ENCODE measurements around the gene PRKACG. TPM values are rescaled to one million over a fixed set of nuclear protein-coding genes. Genes with fewer than 3 reads are reported as not detected.
"Not testable (repeated sequence)": the region's sequence is repeated elsewhere in the genome, so short reads cannot be mapped to it uniquely, and the experiment has no call there.

Gene PRKACG
- total and polyA plus RNA-seq, 8 donors, result not detected

DNA sequence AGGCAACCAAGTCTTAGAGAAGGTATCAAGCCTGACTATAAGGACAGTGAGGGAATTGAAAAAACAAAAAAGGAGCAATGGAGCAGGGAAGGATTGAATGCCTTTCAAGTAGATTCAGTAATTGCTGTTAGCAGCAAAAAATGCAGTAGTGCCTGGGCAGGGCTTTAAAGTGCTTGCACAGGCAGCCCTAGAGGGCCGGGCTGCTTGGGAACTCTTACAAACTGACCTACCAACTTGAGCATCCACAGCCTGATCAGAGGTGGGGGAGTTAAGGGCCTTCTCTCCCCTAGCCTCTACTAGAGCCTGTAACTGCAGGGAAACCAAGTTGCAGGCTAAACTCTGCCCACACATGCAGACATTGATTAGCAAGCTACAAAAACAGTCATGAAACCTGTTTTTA, 41.1 kb upstream of the PRKACG start:
- Histone ChIP-seq H3K27me3 (no peaks in the 10 kb centered on the region), H3K4me1 (no peaks in the 10 kb centered on the region), H3K27ac (no peak overlapping the region), H3K9me3 (no peaks in the 10 kb centered on the region), H3K4me3 (no peak overlapping the region), H3K36me3 (peaks cover 0 to 4% (median 0%) of the 10 kb centered on the region in 3 donors)
- WGBS, 2 donors, result 60 to 74% methylated on average over 1 of the region's 1 CpG
- ATAC-seq (no peak), FAIRE-seq (no peak), DNase-seq (no peak)
- TF ChIP-seq, protein P1, sequence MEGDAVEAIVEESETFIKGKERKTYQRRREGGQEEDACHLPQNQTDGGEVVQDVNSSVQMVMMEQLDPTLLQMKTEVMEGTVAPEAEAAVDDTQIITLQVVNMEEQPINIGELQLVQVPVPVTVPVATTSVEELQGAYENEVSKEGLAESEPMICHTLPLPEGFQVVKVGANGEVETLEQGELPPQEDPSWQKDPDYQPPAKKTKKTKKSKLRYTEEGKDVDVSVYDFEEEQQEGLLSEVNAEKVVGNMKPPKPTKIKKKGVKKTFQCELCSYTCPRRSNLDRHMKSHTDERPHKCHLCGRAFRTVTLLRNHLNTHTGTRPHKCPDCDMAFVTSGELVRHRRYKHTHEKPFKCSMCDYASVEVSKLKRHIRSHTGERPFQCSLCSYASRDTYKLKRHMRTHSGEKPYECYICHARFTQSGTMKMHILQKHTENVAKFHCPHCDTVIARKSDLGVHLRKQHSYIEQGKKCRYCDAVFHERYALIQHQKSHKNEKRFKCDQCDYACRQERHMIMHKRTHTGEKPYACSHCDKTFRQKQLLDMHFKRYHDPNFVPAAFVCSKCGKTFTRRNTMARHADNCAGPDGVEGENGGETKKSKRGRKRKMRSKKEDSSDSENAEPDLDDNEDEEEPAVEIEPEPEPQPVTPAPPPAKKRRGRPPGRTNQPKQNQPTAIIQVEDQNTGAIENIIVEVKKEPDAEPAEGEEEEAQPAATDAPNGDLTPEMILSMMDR (IDR thresholded peaks at IDR 0.05), result no peak
- intact Hi-C loops (cut with DNase I), result loop anchor here in 2 of 3 donors (2.0 to 10.0 kb wide), 3 partner anchors 80 to 138 kb away; no protein-coding TSS in a partner anchor

DNA sequence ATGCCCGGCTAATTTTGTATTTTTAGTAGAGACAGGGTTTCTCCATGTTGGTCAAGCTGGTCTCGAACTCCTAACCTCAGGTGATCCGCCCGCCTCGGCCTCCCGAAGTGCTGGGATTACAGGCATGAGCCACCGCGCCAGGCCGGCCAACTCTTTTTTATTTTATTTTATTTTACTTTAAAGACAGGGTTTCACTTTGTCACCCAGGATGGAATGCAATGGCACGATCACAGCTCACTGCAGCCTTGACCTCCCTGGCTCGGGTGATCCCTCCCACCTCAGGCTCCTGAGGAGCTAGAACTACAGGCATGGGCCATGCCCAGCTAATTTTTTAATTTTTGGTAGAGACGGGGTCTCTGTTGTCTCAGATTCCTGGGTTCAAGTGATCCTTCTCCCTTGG, 37.0 kb upstream of the PRKACG start:
- DNase-seq, result not testable (repeated sequence)

DNA sequence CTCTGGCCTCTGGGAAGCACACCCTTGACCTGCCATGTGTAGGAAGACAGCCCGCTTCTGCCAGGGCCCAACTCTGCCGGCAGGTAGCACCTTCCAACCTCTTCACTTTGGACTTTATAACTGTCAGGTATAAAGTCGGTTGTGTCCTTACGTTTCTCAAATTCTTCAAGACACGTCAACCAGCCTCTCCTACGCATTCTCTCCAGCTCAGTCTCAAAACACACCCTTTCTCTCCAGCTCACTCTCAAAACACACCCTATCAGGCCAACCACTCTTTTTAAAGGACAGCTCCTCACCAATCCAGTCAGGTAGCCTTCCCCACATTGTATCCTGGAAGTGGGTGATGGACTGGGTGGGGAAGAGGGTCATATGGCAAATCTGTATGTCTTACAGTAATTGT, 35.2 kb upstream of the PRKACG start:
- DNase-seq, result no peak
- H3K4me1 ChIP-seq, result no peaks in the 10 kb centered on the region
- intact Hi-C loops (cut with DNase I), result no loop called here
- 87 to 90% methylated on average over 6 of the region's 6 CpGs for WGBS, 2 donors
- no peaks in the 10 kb centered on the region for H3K27me3 ChIP-seq
- peaks cover 0 to 10% (median 0%) of the 10 kb centered on the region in 3 donors for H3K36me3 ChIP-seq
- no peak for FAIRE-seq
- TF ChIP-seq, protein P1 (IDR thresholded peaks at IDR 0.05), result no peak
- no peak overlapping the region for H3K27ac ChIP-seq
- H3K9me3 ChIP-seq, result no peaks in the 10 kb centered on the region
- ATAC-seq, result no peak
- H3K4me3 ChIP-seq, result no peak overlapping the region

More for the DNA sequence above, 37.0 kb upstream of the PRKACG start:
- H3K4me3 ChIP-seq, H3K27me3 ChIP-seq, H3K4me1 ChIP-seq, H3K27ac ChIP-seq, FAIRE-seq, H3K9me3 ChIP-seq, ATAC-seq: not testable (repeated sequence)
- intact Hi-C loops (cut with DNase I), result loop anchor here in 1 of 3 donors (10.0 kb wide), 1 partner anchor 84 kb away; no protein-coding TSS in a partner anchor
- H3K36me3 ChIP-seq, result peaks cover 0 to 14% (median 0%) of the 10 kb centered on the region in 3 donors
- WGBS, 2 donors, result 78 to 86% methylated on average over 11 to 12 of the region's 12 CpGs

DNA sequence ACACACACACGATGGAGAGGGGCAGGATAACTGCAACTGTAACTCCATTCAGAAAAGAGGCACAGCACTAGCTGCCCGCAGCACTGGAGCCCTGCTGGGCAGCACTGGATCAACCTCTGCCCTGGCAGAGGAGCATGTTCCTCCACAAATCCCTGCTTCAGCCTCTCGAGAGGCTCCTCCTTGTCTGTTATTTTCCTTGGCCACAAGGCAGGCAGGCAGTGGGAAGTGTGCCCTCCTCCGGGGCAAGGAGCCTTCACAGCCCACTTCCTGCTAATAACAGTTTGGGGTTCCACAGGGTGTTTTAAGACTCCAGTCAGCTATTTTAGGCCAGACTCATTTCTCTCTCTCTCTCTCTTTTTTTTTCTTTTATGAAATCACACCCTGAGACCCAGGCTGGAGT, 33.5 kb upstream of the PRKACG start:
- TF ChIP-seq, protein P1 (IDR thresholded peaks at IDR 0.05), result no peak
- Histone ChIP-seq H3K4me1 (no peaks in the 10 kb centered on the region), H3K27ac (no peak overlapping the region), H3K27me3 (no peaks in the 10 kb centered on the region), H3K36me3 (peaks cover 0 to 10% (median 0%) of the 10 kb centered on the region in 3 donors), H3K4me3 (no peak overlapping the region), H3K9me3 (no peaks in the 10 kb centered on the region)
- intact Hi-C loops (cut with DNase I), result no loop called here
- ATAC-seq, result no peak
- WGBS, 2 donors, result 69 to 71% methylated on average over 4 of the region's 4 CpGs
- no peak for DNase-seq
- FAIRE-seq, result no peak

DNA sequence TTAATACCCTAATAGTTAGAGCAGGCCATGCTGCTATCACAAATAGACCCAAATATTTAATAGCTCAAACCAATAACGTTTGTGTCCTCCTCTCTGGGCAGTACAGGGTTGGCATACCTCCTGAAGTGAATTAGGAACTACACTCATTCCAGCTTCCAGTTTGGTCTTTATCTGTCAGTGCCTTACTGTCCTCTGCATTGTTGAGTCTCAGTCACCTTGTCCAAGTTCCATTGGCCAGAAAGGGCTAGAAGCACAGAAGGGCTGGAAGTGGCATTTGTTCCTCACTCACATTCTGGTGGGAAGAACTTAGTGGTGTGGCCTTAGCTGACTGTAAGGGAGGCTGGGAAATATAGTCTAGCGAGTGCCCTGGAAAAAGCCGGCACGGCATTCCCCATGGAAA, 32.8 kb upstream of the PRKACG start:
- intact Hi-C loops (cut with DNase I), result no loop called here
- no peaks in the 10 kb centered on the region for H3K4me1 ChIP-seq
- no peaks in the 10 kb centered on the region for H3K27me3 ChIP-seq
- TF ChIP-seq, protein P1 (IDR thresholded peaks at IDR 0.05), result no peak
- no peak overlapping the region for H3K27ac ChIP-seq
- no peak for DNase-seq
- no peak overlapping the region for H3K4me3 ChIP-seq
- H3K36me3 ChIP-seq, result peaks cover 0 to 10% (median 0%) of the 10 kb centered on the region in 3 donors
- FAIRE-seq, result no peak
- no peaks in the 10 kb centered on the region for H3K9me3 ChIP-seq
- no peak for ATAC-seq
- WGBS, 2 donors, result 59 to 78% methylated on average over 4 of the region's 4 CpGs
